ENCODE data around the gene QRFP.

GRCh38 chr9:130930804-130931349 lies 34.3 kb upstream of the QRFP start:
- TF ChIP-seq CTCF (conservative IDR thresholded peaks at IDR 0.05; ENCODE audit: low read depth, low read length): no peak
- no peak for TF ChIP-seq EZH2 (IDR thresholded peaks at IDR 0.05; ENCODE audit: low read length, unreplicated experiment)
- no peak for TF ChIP-seq EZH2phosphoT487 (IDR thresholded peaks at IDR 0.05; ENCODE audit: borderline replicate concordance, low read length)
